A204.1 (cell line): Measurements from ENCODE around the gene THBS2.
"Not testable (repeated sequence)": the region's sequence is repeated elsewhere in the genome, so short reads cannot be mapped to it uniquely, and the experiment has no call there.

Experiments used
- FAIRE-seq: peaks from 2 replicates; lab custom pipeline; 2012; peaks lifted over from hg19 to GRCh38; lab: Jason Lieb, UNC

Gene THBS2

GRCh38 chr6:169271877-169272216 is 18.2 kb upstream of the THBS2 start:
- FAIRE-seq, result no peak

- no peak for FAIRE-seq
Measured at GRCh38 chr6:169271158-169271876, 17.7 kb upstream of the THBS2 start.

DNA sequence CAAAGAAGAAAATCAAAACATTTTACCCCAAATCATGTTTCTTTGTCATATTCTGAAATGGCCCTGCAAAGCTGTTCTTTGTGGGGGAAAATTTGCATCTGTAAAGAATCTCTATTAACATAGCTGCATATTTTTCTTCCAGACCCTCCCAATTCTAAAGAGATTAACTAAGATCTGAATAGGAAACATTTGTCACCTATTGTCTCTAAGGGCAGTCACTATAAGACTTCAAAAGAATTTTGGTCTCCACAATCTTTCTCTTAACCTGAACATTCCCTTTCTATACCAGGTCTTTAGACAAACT is 16.4 kb upstream of the THBS2 start:
- not testable (repeated sequence) for FAIRE-seq

DNA sequence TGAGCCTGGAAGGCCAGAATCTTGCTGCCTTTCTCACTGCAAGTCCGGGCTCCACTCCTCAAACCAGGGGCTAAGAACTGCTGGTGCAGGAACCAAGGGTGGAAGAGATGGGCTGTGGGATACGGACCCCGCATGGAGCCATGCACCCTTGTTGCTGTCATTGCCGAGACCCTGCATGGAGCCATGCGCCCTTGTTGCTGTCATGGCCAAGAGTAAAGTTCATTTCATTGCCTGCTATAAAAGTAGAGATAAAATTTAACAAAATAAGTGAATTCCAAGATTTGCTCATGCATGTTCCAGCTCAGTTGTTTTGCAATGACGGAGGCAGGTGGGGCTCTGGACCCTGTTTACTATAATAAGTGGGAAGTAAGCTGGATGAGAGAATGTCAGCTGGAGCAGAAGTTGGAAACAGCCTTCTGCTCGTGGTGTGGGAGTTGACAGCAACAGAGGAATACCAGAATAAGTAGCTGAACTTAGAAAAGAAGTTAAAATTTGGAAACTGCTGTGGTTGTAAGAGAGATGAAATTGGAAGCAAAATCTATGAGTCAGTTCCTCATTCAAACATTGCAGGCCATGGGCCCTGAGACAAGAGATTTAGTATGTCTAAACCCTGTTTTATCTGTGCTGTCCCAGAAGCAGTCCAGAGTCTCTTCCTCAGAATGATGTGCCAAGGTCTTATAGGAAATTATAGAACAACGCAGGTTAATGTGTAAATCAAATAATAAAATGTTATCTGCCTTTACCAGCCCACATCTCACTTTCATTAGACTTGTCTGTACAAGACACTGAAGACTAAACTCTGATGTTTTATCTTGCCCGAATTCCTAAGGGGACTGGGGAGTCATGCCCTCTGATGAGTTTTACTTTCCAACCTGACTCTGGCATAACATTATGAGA is 15.8 kb upstream of the THBS2 start:
- no peak for FAIRE-seq

DNA sequence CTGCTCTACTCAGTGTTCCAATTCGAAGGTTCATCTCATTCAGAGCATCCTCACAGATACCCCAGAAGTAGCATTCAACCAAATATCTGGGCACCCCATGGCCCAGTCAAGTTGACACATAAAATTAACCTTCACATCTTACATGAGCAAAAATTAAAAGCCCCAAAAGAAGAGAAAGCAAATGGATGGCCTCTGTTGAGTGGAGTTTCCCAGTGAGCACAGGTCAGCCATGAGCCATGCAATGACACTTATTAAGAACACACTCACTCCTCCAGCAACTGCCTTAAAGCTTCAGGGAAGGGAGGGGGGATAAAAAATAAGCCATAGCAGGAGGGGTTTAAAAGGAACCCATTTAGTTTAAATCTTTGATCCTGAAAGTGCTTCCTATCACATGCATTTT is 14.6 kb upstream of the THBS2 start:
- no peak for FAIRE-seq

DNA sequence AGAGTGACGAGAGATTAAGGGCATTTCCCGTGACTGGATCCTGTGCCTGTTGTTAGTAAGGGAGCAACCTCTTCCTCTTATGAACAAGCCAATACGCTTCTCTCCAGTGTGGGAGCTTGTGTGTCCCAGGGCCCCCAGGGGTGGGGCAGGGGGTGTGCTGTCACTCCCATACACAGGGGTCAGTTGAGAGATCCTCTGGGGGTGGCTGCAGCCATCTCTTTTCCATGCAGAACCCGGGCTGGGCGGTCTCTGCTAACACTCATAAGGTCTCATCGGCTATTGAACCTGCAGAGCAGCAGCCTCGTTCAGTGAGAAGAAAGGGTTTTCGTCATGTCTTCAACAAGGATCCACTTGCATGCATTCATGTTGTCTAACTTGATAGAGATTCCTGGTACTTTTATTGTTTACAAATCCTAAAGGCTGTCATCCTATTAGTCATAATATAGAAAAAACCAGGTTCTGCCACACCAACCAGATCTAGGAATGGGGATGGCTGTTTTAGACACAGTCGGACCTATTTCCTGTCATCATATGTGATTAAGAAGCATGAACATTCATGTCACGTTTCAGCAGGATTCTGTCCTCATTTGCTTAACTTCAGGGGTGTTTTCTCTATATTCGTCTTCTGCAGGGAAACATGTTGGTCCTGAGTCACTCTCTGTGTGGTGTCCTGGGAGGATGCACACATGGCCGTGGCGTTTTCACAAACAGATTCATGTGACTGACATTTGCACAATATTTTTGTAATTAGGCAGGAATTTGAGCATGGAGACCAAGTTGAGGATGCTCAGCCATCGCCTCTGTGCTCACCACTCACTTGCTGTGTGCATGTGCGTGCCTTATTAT is 13.3 kb upstream of the THBS2 start:
- no peak for FAIRE-seq

- no peak for FAIRE-seq
Measured at GRCh38 chr6:169266261-169266660, 12.6 kb upstream of the THBS2 start.

- FAIRE-seq, result no peak
Measured at GRCh38 chr6:169265486-169266131, 12.0 kb upstream of the THBS2 start.

DNA sequence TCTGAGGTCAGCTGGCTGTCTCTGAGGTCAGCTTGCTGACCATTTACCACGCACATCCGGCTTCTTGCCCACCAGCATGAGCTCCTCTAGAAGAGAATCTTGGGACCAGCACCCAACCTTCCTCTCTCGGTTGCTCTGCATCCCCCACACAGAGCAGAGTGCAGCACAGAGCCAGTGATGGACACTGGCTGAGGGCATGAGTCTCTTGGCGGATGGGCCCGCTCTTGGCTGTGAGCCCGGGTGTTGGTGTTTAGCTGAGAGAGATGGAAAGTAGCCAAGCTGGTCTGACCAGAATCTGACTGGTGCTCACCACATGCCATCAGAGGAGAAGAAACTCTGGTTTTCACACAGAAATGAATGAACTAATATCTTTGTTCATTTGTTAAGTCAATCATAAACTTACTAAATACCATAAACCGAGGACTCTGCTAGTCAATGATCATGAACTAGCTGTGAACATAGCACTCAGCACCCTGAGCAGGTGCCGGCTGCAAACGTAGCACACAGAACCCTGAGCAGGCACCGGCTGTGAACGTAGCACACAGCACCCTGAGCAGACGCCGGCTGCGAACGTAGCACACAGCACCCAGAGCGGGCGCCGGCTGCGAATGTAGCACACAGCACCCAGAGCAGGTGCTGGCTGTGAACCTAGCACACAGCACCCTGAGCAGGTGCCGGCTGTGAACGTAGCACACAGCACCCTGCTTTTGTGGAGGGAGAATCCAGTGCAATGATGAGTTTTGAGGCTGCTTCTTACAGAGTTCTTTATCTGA is 10.4 kb upstream of the THBS2 start:
- FAIRE-seq, result no peak

DNA sequence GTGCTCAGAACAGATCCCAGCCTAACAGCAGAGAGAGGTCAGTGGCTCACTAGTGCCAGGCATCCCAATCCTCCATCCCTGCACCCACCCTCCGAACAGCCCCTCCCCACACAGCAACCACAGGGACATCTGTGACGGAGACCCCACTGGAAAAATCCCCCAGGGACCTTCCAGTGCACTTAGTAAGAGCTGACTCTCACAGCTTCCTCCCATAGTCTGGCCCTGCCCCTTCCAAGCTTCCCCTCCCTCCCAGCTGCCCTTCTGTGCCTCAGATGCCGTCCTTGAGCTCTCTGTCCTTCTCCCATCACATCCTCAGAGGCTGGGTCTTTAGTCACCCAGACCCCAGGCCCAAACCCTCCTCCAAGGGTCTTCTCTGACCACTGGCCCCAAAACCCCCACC is 9.7 kb upstream of the THBS2 start:
- FAIRE-seq, result no peak

DNA sequence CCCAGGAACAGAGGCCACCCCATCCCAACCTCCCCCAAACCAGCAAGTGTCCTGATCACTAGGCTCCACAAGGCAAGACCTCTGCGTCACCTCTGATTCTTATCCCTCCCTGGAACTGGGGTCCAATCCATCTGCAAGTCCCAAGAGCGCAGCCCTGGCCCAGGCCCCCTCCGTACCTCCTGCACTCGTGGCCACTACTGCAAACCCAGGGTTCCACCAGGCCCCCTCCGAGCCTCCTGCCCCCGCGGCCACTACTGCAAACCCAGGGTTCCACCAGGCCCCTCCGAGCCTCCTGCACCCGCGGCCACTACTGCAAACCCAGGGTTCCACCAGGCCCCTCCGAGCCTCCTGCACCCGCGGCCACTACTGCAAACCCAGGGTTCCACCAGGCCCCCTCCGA is 9.0 kb upstream of the THBS2 start:
- not testable (repeated sequence) for FAIRE-seq

DNA sequence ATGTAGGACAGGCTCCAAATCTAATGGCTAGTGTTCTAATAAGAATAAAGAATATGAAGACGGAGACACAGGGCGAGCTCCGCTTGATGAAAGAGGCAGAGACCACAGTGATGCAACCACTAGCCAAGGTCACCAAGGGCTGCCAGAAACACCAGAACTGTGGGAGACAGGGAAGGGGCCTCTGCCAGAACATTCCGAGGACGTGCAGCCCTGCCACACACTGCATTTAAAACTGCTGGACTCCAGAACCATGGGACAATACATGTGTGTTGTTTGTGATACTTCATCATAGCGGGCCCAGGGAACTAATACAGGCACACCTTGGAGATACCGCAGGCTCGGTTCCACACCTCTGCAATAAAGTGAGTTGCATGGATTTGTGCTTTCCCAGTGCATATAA is 2.9 kb upstream of the THBS2 start:
- no peak for FAIRE-seq

DNA sequence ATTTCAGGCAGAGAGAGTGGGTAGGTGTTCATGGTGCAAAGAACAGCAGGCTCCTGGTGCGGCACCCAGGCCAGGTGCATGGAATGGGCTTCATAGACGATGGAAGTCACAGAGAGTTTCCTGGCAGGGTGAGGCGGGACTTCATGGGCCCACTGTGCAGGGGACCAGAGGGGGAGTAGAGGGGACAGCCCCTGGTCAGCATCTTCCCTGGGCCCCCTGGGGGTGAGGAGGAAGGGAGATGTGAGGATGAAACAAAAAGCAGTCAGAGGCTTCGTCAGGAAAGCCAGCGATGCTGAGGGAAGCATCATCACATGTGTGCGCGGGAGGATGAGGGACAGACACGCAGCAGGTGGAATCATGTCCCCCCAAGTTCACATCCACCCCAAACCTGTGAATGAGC is 2.4 kb upstream of the THBS2 start:
- no peak for FAIRE-seq

- no peak for FAIRE-seq
Measured at GRCh38 chr6:169255643-169256042, 2.0 kb upstream of the THBS2 start.

DNA sequence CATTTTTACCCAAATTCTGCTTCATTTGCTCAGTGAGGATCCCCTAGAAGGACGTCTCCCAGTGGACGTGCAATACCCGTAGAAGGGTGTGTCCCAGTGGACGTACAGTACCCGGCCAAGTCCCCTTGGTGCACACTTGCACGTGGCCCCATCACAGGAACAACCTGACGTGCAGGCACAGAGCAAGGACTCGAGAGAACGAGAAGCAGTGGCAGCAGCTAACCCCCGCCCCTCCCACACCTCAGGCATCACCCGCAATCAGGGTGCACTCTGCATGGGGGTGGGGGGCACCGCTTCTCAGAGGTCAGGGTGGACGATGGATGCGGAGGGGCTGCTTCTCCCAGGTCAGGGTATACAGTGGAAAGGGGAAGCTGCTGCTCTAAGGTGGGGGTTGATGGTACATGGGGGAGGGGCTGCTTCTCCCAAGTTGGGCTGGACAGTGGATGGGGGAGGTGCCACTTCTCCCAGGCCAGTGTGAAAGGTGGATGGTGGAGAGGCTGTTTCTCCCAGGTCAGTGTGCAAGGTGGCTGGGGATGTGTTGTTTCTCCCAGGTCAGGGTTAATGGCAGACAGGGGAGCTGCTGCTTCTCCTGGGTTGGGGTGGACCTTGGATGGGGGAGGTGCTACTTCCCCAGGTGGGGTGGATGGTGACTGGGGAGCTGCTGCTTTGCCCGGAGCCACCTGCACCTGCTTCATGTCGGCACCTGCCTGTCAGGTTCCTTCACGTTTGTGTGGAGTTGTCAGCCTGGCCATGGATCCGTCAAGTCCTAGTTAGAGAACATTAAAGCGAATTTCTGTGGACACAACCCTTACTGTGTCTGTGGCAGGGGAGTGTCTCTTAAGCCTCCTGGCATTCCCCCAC is 1.0 kb upstream of the THBS2 start:
- no peak for FAIRE-seq

DNA sequence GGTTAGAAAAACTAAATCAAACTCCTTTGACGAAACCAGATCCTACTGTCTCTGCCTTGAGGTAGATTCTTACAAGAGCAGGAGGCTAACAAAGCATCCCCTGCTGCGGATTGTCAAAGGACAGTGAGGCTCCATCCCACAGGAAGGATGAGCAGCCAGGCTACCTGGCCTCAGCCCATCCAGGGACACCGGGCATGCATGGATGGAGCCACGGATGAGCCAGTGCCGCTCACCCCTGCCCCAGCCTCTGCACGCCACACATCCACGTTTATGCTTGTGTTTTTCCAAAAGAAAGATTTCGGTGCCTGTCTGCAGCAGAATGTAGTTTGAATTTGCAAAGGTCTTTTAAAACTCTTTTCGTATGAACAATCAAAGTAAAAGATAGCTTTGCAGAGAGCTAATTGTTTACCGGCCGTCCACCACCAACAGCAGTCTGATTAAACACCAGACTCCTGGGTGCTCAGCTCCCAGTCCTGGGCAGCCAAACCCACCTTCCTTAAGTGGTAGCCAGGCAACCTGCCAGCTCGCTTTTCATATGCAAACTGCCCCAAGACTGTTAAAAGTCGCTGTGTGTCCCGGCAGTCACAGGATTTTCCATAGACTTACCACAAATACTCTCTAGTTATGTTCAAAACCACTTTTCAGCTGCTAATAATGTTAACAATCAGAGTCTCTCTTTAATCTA is 999 bp downstream of the THBS2 start:
- FAIRE-seq, result no peak

DNA sequence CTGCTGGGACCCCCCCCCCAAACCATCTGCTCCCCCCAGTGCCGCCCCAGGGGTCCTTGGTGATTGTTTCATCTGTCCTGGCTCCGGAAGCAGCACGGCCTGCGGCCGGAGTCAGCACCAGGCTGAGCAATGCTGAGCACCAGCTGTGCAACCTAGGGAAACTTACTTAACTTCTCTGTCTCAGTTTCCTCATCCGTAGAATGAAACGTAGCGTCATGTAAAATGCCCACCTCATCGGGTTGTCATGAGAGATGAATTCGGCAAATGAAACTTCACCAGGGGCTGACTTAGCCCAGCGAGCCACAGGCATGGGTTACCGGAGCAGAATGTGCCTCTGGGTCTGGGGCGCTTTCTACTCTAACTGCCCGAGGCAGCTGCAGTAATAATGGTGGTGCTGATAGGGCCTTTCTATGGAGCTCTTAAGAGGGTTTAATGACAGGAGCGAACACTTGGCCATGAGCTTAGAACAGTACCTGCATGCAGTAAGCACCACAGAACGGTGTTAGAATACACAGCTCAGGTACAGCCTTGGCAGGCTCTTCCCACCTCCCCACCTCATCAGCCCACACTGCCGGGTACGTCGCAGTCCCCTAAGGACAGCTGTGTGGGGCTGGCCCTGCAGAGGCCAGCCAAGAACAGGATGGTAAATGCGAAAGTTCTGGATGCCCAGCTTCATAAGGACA is 1.7 kb downstream of the THBS2 start:
- no peak for FAIRE-seq

DNA sequence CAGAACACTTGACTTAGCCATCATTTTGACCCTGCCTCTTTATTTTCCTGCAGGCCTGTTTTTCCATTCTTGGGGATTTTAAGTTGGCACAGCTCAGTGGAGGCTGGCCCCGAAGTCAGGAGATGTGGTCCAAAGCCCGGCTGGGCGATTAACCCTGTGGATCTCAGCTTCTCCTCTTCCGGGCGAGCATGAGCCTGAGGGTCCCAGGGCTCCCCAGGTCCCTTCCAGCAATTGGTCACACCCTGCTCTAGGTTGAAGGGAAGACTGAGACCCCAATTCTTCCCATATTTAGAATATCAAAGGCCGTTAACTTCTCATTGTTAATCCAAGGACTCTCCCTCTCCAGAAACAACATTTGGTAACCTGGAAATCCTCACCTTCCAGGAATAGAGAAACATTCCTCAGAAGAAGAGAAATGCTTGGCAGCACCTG is 2.3 kb downstream of the THBS2 start:
- FAIRE-seq, result no peak

- FAIRE-seq, result no peak
Measured at GRCh38 chr6:169250660-169251059, 3.0 kb downstream of the THBS2 start.

GRCh38 chr6:169249057-169249456 is 4.6 kb downstream of the THBS2 start:
- no peak for FAIRE-seq
